HG02763 (cell line): ENCODE data around the gene ETS1.
A peak's percentile ranks its signal among the peaks of the same experiment; 100 is the strongest.
"Not testable (repeated sequence)": the region's sequence is repeated elsewhere in the genome, so short reads cannot be mapped to it uniquely, and the experiment has no call there.

Source experiments
- ATAC-seq: cut with Tn5 transposase; IDR thresholded peaks from one replicate; pipeline ENCODE4 v1.9.1; 2021; ENCODE audit warnings: mild to moderate bottlenecking, moderate library complexity; ENCODE audit not compliant: unreplicated experiment

ETS1 gene

DNA sequence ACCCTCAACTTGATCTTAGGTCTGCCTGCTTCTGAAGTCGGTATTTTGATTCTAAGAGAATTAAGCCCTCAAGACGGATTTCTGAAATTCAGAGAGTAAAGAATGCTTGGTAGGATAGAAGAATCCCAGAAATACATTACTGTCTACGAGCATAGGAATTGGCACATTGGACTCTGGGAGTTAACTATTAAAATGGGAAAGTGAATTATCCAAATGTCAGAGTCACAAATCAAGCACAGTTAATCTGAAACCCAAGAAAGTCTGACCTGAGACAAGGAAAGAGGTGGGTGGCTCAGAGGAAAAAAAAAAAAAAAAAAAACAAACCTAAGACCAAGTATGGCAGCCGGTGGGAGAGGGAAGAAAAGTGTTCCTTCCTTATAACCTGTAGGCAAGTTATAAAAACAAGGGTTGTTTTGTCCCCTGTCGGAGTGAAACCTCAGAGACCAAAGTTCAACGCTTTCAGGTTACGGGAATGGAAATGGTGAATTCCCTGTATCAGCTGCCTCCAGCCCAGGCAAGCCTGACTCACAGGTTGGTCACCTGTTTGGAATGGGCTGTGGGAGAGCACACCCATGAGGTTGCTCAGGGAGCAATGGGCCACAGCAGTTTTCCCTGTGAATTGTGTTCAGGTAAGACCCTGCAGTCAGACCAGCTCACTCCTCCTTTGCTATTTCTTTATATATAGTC lies 139.0 kb downstream of the ETS1 start:
- no peak for ATAC-seq

DNA sequence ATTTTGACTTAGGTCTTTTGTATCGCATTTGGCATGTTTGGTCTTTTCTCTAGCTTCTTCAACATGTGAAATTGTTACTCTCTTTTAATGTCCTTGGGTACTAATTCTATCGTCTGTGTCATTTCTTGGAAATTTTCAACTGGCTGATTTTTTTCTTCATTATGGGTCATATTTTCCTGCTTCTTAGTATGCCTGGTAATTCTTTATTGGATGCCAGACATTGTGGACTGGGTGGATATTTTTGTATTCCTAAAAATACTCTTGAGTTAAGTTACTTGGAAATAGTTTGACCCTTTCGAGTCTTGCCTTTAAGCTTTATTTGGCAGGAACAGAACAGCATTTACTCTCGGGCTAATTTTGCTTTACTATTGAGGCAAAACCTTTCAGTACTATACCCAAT lies 140.1 kb downstream of the ETS1 start:
- ATAC-seq: no peak

DNA sequence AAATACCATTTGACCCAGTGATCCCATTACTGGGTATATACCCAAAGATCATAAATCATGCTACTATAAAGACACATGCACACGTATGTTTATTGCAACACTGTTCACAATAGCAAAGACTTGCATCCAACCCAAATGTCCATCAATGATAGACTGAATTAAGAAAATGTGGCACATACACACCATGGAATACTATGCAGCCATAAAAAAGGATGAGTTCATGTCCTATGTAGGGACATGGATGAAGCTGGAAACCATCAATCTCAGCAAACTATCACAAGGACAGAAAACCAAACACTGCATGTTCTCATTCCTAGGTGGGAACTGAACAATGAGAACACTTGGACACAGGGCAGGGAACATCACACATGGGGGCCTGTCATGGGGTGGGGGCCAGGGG lies 141.4 kb downstream of the ETS1 start:
- ATAC-seq: not testable (repeated sequence)

DNA sequence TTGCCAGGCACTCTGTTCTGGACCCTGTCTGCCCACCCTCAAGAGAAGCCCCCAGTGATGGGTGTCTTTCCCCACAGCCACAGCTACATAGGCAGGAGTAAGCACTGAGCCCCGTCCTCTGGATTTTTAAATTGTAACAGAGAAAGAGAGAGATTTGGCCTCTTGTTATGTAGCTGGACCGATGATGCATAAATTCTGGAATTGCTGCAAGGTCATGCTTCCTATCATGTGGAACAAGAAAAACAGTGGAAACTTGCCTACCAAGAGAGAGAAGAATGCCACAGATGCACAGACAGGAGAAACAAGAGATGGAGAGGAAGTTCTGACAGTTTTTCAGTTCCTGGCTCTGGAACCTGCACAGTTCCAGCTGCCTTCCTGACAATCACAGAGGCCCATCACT lies 150.2 kb downstream of the ETS1 start:
- no peak for ATAC-seq

DNA sequence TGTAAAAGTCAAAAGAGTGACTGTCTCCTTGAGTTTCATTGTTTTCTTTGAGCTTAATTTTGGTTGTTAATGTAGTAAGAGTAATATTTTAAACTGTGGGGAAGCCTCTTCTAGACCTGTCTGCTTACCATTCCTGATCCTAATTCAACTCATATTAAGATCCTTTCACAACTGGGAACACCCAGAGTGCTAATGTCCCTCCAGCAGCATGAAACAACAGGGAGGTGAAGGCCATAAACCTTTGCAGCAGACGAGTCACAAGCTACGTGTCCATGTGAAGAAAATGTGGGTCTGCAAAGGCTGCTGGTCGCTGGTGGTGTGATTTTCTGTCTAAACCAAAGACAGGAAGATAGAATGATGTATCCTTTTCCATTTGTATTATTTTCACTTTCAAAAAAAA lies 152.5 kb downstream of the ETS1 start:
- ATAC-seq: no peak

DNA sequence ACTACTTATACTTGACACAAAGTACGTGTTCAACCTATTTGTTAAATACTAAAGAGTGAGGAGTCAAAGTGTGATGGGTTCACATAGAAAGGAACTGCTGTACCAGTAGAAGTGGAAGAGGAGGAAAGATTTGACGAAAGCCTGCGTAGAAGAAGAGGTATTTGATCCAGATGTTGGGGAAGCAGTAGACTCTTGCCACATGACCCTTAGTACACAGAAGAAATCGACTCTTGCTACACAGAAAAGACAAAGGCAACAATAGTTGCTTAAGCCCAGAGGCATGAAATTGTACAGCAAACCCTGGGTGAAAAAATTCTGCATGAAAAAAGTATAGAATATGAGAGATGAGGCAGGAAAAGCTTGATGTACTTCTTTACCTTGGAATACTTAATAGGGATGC lies 152.9 kb downstream of the ETS1 start:
- no peak for ATAC-seq

DNA sequence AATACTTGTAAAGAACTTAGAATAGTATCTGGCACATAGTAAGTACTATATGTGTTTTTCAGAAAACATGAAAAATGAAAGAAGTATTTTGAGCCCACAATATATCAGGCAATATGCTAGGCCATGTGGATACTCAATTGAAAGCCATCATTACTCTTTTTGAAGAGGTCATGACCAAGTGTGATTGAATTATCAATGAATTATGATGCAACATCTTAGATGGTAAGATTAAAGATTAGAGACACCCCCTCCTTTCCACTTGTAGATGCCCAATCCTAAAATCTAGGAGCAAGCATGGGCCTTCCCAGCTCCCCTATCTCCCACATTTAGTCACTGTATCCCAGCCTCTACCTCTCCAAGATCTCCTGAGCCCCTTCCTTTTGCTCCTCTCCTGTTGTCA lies 154.4 kb downstream of the ETS1 start:
- no peak for ATAC-seq

DNA sequence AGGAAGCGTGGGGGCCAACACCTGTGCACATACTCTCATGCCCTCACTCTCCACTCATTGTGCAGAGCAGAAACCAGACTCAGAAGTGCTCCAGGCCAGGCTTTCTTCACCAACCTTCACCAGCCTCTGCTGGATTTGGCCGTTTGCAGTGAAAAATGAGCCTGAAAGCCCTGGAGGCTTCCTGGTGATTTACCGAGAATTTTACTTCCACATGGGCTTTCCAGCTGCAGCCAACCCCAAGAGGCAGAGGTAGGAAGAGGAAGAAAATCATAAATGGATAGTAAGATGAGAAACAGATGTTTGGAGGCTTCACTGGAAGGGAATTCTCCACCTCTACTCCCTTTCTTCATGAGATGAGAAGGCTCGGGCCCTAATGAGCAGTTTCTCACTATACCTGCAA lies 155.4 kb downstream of the ETS1 start:
- no peak for ATAC-seq

DNA sequence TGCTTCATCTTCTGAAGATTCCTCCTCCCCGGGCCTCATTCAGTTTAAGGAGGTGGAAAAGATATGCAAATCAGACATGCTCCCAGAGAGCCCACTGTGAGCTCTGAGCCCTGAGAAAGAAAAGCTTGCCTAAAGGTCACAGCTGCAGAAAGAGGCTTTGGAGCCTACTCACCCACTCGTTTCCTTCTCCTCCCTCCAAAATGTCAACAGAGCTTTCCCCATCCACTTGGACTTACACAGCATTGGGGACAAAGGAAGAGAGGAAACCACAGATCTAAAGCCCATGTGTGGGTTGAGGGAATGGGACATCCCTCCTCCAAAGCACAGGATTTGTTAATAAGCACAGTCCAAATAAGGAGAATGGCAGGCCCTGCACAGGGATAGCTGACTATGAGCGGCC lies 158.4 kb downstream of the ETS1 start:
- ATAC-seq: no peak

DNA sequence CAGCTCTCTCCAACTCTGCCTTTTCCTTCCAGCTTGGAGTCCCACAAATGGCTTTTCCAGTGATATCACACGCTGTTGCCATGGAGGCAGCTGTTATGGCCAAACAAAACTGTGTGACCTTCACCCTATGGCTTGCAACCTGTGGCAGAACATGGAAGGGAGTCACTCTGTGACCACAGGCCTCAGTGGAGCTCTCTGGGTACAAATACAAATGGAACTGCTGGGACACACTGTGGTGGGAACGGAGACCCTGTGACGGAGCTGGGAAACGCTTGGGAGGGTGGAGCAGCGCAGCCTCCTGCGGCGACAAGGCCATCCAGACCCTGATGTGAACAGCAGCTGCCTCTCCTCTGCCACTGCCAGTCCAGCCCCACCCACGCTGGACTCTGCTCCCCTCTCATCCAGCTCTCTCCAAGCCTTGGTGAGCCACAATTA lies 162.5 kb downstream of the ETS1 start:
- ATAC-seq: no peak

DNA sequence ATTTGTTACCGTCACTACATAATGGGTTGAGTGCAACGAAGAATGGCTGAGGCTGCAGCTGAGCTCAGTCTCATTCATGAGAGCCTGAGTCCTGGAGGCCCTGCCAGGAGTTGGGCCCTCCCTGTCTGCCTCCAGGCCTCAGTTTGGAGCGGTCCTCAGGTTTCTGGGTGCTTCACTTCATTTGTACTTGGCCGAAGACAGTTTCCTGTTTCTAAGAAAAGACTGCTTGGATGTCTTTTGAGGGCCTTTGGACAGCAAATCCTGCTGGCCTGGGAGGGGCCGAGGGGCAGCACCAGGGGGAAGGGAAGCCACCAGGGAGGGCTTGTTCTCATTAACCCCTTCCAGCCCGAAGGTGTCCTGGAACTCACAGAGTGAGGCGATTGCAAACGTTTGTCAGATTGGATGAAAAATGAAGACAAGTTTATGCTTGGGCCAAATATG lies 163.1 kb downstream of the ETS1 start:
- ATAC-seq: no peak

DNA sequence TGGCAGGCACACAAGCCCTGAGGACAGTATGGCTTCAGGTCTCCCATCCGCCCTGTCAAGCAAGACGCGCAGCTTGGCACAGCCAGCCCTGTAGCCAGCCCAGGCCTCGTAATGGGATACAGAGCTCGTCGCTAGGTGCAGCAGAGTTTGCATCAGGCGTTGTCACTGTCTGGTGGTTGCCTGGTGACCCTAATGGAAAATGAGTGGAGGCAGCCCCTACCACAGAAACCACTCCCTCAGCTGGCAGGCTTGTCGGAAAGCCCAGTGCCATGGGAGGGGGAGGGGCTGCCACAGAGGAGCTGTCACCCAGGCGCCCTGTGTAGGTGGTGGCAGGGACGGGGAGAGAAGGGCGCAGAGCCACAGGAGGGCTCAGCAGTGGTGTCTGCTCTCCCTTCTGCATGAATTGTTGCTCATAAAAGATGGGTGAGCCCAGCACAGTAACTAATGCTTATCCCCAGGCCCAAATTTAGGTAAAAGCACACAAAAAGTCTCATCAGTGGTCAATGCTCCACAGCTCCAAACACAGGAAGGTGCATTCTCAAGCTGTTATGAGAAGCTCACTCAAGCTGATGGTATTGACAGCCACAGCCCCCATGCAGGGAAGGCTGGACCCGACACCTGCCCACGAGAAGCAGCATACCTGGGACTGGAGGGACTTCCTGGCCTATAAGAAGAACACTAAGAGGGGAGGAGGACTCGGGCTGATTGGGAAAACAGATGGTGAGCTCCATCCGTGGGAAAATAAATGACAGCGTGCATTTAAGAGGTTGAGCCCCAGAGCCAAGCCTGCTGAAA lies 164.6 kb downstream of the ETS1 start:
- no peak for ATAC-seq

DNA sequence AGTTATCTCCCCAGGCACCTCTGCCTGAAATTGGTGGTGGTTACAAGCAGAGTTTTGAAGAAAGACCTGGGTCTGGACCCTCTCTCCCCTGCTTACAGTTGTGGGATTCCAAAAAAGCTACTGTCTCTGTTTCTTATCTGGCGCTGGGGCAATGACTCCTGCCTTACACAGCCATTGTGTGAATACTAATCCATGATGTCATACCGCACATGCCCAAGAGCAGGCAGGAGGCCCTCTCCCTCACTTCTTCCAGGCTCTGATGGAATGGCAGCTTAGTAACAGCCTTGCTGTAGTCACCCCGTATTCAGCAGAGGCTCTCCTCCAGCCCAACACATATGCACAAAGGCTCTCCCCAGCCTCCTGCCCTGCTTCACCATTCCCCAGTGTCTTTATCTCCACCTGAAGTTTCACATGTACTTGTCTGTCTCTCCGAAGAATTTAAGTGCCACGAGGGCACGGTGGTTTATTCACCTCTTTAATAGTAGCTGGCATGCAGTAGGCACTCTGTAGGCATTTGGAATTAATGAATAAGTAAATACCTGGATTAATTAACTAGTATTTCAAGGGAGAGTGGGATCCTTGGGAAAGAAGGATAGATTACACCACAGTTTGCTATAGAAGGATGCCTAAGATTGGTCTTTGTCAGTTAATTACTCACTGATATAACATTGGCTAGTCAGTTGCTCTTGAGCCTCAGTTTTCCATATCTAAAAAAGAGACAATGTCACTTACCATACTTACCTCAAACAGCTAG lies 165.6 kb downstream of the ETS1 start:
- ATAC-seq: no peak

DNA sequence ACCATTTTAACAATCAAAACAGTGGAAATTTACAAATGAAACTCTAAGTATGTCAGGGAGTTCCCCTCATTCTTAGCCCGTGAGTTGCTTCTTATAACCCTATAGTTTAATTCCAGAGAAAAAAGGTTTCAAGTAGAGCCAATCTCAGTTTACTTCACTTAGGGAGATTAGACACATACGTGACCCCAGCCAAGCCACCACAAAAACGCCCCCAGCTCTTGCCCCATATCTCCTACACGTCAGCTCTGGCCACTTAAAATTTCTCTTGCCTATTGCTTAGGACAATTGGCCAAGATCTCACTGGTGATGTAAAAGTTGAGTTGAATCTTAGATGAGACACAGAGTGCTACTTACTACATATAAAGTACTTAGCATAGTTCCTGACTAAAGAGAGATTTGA lies 166.4 kb downstream of the ETS1 start:
- no peak for ATAC-seq

DNA sequence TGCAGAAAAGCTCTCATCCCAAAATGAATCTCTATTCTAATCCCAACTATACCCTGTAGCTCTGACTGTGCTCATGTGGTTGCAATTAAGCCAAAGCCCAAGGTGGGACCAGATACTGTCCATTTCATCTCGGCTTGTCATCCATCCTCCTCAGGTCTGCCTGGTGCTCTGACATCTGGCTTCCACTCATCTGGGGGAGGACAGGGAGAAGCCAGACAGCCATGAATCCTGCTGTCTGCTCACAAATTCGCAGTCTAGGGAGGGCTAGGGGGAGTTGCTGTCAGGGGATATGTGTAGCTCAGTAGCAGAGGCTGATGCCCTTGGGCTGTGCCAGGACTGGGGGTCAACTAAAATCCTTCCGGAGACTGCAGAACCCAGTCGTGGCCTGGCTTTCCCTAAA lies 167.1 kb downstream of the ETS1 start:
- ATAC-seq: no peak

DNA sequence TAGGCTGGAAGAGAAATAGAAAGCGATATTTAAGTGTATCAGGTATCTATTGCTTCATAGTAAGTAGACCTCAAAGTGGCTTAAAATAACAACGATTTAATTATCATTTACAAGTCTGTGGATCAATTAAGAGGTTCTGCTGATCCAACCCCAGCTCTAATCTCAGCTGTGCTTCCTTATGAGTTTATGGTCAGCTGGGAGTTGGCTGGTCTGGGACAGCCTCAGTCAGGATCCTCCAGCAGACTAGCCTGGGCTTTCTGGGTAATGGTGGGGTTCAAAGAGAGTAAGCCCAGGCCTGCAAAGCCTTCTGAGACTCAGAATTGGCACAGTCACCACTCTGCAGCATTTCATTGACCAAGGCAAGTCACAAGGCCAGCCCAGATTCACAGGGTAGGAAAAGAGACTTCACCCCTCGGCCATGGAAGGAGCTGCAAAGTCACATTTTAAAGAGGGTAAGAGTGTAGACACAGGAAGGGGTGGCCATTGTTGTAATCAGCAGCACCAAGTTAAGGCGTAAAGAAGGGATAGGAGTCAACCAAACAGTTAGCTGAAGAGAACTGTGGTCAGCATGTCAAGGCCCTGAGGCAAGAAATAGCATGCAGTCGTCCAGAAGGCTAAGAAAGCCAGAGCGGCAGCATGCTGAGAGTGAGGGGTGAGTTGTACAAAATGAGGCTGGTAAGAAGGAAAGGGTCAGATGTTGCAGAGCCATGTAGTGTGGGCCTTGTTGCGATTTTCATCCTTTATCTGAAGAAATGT lies 168.2 kb downstream of the ETS1 start:
- no peak for ATAC-seq

DNA sequence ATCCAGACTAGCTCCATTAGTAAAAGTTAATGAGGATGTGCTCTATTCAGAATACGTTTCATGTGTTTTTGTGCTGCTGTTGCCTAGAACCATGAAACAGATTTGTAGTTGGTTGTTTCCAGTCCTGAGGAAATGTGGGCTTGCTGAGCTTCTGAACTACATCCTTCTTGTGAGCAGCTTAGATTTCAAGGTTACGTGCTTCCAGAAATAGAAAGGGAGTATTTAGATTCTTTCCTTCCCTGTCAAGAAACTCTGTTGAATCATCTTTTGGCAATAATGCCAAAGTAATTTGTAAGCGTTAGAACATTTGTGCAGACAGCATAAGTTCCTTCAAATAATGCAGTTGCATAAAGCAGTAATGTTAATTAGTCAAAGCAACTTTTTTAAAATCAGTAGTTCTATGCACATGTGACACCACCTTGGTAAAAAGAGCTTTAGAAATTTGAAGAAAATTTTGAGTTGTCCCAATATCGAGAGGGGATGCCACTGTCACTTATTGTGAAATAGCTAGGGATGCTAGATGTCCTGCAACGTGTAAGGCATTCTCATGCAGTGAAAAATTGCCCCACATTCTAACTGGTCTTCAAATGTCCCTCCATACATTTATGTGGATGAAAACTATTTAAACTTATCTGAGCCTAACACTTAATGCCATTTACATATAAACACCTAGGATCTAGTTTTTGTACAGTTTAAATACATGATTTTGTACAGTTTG lies 169.6 kb downstream of the ETS1 start:
- ATAC-seq: no peak

DNA sequence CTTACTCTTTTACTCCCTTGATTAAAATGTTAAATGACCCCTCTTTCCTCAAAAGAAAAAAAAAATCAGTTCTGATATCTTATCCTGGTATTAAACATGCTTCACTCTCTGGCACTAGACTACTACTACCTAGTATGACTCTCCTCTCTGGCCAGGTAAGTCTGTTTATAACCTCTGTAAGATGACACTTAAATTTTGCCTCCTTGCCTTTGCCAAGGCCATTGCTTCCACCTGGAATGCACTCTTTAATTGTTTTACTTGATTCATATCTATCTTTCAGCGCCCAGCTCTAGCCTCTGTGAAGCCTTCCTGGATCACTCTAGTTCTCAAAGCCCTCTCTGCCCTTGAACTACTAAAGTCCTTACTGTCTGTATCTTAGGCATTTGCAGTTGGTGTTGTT lies 170.4 kb downstream of the ETS1 start:
- no peak for ATAC-seq

DNA sequence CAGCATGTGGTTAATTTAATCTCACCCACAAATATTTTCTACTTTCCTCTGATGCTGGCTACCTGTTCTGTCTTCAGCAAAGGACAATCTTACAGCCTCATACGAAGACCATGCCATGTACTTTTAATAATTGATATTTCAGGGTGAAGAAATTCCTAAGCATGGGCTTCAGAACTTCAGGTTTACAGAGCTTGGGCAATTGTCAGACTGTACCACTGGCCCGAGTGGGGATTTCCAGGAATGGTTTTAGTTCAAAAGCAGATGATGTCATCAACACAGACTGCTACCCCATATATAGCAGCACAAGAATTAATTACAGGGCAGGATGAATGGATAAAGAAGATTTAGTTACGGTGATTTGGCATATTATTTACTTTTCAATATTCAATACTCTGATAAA lies 171.8 kb downstream of the ETS1 start:
- ATAC-seq: peak; percentile 49
